Occipital lobe (tissue), 2 donors: ENCODE measurements around the gene HYDIN. TPM values are rescaled to one million over a fixed set of nuclear protein-coding genes. Genes with fewer than 3 reads are reported as not detected.

ENCODE experiments used
- DNase-seq: peaks from one replicate; lab custom pipeline; 2025; lab: John Stamatoyannopoulos, UW
- total RNA-seq: library from RNA; depleted of rRNA; stranded (reverse); fragments of >200 nt; gene quantifications from one replicate; pipeline ENCODE4 v1.2.3, GENCODE V29; 2014

HYDIN gene
- total RNA-seq, 1 donor from 2014 or later: 26.5 TPM

GRCh38 chr16:70789595-70790447 lies 440.7 kb downstream of the HYDIN start:
- no peak for DNase-seq

- DNase-seq: no peak
These were observed 441.6 kb downstream of the HYDIN start for GRCh38 chr16:70788668-70789594.

GRCh38 chr16:70786020-70786755 lies 444.3 kb downstream of the HYDIN start:
- DNase-seq: no peak

- DNase-seq: no peak
These were observed 445.6 kb downstream of the HYDIN start for GRCh38 chr16:70784692-70785555.

GRCh38 chr16:70782237-70782636 lies 448.3 kb downstream of the HYDIN start:
- no peak for DNase-seq

- no peak for DNase-seq
These were observed 448.7 kb downstream of the HYDIN start for GRCh38 chr16:70781800-70782199.

GRCh38 chr16:70780546-70780945 lies 450.0 kb downstream of the HYDIN start:
- no peak for DNase-seq

GRCh38 chr16:70779361-70779760 lies 451.2 kb downstream of the HYDIN start:
- DNase-seq: no peak

GRCh38 chr16:70778901-70779309 lies 451.6 kb downstream of the HYDIN start:
- DNase-seq: no peak

GRCh38 chr16:70777973-70778406 lies 452.5 kb downstream of the HYDIN start:
- no peak for DNase-seq

- no peak for DNase-seq
These were observed 453.0 kb downstream of the HYDIN start for GRCh38 chr16:70777496-70777895.

GRCh38 chr16:70775399-70775798 lies 455.1 kb downstream of the HYDIN start:
- no peak for DNase-seq

- DNase-seq: no peak
These were observed 456.3 kb downstream of the HYDIN start for GRCh38 chr16:70774261-70774660.

GRCh38 chr16:70772493-70772892 lies 458.0 kb downstream of the HYDIN start:
- DNase-seq: no peak

- peak; percentile 55 for DNase-seq
These were observed 459.6 kb downstream of the HYDIN start for GRCh38 chr16:70770626-70771552.

GRCh38 chr16:70770291-70770625 lies 460.3 kb downstream of the HYDIN start:
- DNase-seq: no peak

- no peak for DNase-seq
These were observed 460.8 kb downstream of the HYDIN start for GRCh38 chr16:70769761-70770160.

- DNase-seq: no peak
These were observed 461.4 kb downstream of the HYDIN start for GRCh38 chr16:70769131-70769530.

GRCh38 chr16:70768203-70768580 lies 462.3 kb downstream of the HYDIN start:
- no peak for DNase-seq
